ENCODE data around the gene NDUFS7. TPM values are rescaled to one million over a fixed set of nuclear protein-coding genes. Genes with fewer than 3 reads are reported as not detected.
A peak's percentile ranks its signal among the peaks of the same experiment; 100 is the strongest.

Gene NDUFS7
- total RNA-seq, 1 donor = 40.7 TPM

- H3K4me3 ChIP-seq (ENCODE audit: low read depth, low read length) = no peak overlapping the region
- DNase-seq (ENCODE audit: low read depth) = no peak
- TF ChIP-seq CTCF (IDR thresholded peaks at IDR 0.05; ENCODE audit: insufficient read depth, low read length) = no peak
Observed at GRCh38 chr19:1379126-1379905, 4.4 kb upstream of the NDUFS7 start.

- no peak for DNase-seq (ENCODE audit: low read depth)
Observed at GRCh38 chr19:1379961-1380489, 3.7 kb upstream of the NDUFS7 start.

GRCh38 chr19:1382250-1382649 is 1.5 kb upstream of the NDUFS7 start:
- TF ChIP-seq CTCF (IDR thresholded peaks at IDR 0.05; ENCODE audit: insufficient read depth, low read length) = no peak
- DNase-seq (ENCODE audit: low read depth) = no peak
- H3K4me3 ChIP-seq (ENCODE audit: low read depth, low read length) = no peak overlapping the region

More at GRCh38 chr19:1379961-1380489, 3.7 kb upstream of the NDUFS7 start:
- H3K4me3 ChIP-seq (ENCODE audit: low read depth, low read length) = no peak overlapping the region
- TF ChIP-seq CTCF (IDR thresholded peaks at IDR 0.05; ENCODE audit: insufficient read depth, low read length) = no peak

GRCh38 chr19:1383017-1383311 is 743 bp upstream of the NDUFS7 start:
- TF ChIP-seq CTCF (IDR thresholded peaks at IDR 0.05; ENCODE audit: insufficient read depth, low read length) = no peak
- no peak overlapping the region for H3K4me3 ChIP-seq (ENCODE audit: low read depth, low read length)
- no peak for DNase-seq (ENCODE audit: low read depth)

GRCh38 chr19:1384085-1384462 is 367 bp downstream of the NDUFS7 start:
- DNase-seq (ENCODE audit: low read depth) = no peak

GRCh38 chr19:1384478-1385110 is 887 bp downstream of the NDUFS7 start:
- no peak for TF ChIP-seq CTCF (IDR thresholded peaks at IDR 0.05; ENCODE audit: insufficient read depth, low read length)
- no peak for DNase-seq (ENCODE audit: low read depth)
- peak overlapping the region; percentile 91 for H3K4me3 ChIP-seq (ENCODE audit: low read depth, low read length)

More at GRCh38 chr19:1384085-1384462, 367 bp downstream of the NDUFS7 start:
- peak overlapping the region; percentile 91 for H3K4me3 ChIP-seq (ENCODE audit: low read depth, low read length)
- no peak for TF ChIP-seq CTCF (IDR thresholded peaks at IDR 0.05; ENCODE audit: insufficient read depth, low read length)
